ENCODE data around the gene SSH2.

Gene SSH2

GRCh38 chr17:29713626-29714025 lies 216.4 kb downstream of the SSH2 start:
- Histone ChIP-seq H3K4me3 (ENCODE audit: low read depth, low read length) (no peak overlapping the region), H3K4me1 (peaks cover 27% of the 10 kb centered on the region), H3K4me2 (ENCODE audit: low read length) (no peak overlapping the region), H3K27me3 (ENCODE audit: control insufficient read depth, insufficient read depth, low read length) (no peaks in the 10 kb centered on the region), H3K27ac (no peak overlapping the region), H3K9ac (no peak overlapping the region), H3K9me3 (ENCODE audit: control insufficient read depth, low read length) (no peaks in the 10 kb centered on the region), H3K36me3 (ENCODE audit: control insufficient read depth, insufficient read depth, low read length) (no peaks in the 10 kb centered on the region), H2AFZ (no peak overlapping the region), H3K79me2 (peaks cover 2% of the 10 kb centered on the region)
- TF ChIP-seq CTCF (IDR thresholded peaks at IDR 0.05): no peak

GRCh38 chr17:29711588-29712385 lies 218.2 kb downstream of the SSH2 start:
- Histone ChIP-seq H2AFZ (no peak overlapping the region), H3K9me3 (ENCODE audit: control insufficient read depth, low read length) (no peaks in the 10 kb centered on the region), H3K27me3 (ENCODE audit: control insufficient read depth, insufficient read depth, low read length) (no peaks in the 10 kb centered on the region), H3K4me3 (ENCODE audit: low read depth, low read length) (no peak overlapping the region), H3K4me1 (peaks cover 27% of the 10 kb centered on the region), H3K36me3 (ENCODE audit: control insufficient read depth, insufficient read depth, low read length) (no peaks in the 10 kb centered on the region), H3K4me2 (ENCODE audit: low read length) (no peak overlapping the region), H3K79me2 (peaks cover 2% of the 10 kb centered on the region), H3K27ac (peak overlapping the region; percentile 80), H3K9ac (no peak overlapping the region)
- no peak for TF ChIP-seq CTCF (IDR thresholded peaks at IDR 0.05)

- no peaks in the 10 kb centered on the region for H3K27me3 ChIP-seq (ENCODE audit: control insufficient read depth, insufficient read depth, low read length)
- H3K36me3 ChIP-seq (ENCODE audit: control insufficient read depth, insufficient read depth, low read length): no peaks in the 10 kb centered on the region
- H3K27ac ChIP-seq: peak overlapping the region; percentile 80
- TF ChIP-seq CTCF (IDR thresholded peaks at IDR 0.05): no peak
- no peak overlapping the region for H3K9ac ChIP-seq
- no peaks in the 10 kb centered on the region for H3K79me2 ChIP-seq
- peaks cover 27% of the 10 kb centered on the region for H3K4me1 ChIP-seq
- peak overlapping the region; percentile 16 for H3K4me2 ChIP-seq (ENCODE audit: low read length)
- no peak overlapping the region for H3K4me3 ChIP-seq (ENCODE audit: low read depth, low read length)
- no peaks in the 10 kb centered on the region for H3K9me3 ChIP-seq (ENCODE audit: control insufficient read depth, low read length)
- H2AFZ ChIP-seq: peak overlapping the region; percentile 16
Measured at GRCh38 chr17:29710891-29711418, 219.1 kb downstream of the SSH2 start.

GRCh38 chr17:29710520-29710884 lies 219.5 kb downstream of the SSH2 start:
- peak overlapping the region; percentile 80 for H3K27ac ChIP-seq
- TF ChIP-seq CTCF (IDR thresholded peaks at IDR 0.05): no peak
- H3K4me2 ChIP-seq (ENCODE audit: low read length): peak overlapping the region; percentile 16
- peaks cover 27% of the 10 kb centered on the region for H3K4me1 ChIP-seq
- H3K9me3 ChIP-seq (ENCODE audit: control insufficient read depth, low read length): no peaks in the 10 kb centered on the region
- H2AFZ ChIP-seq: peak overlapping the region; percentile 65
- no peaks in the 10 kb centered on the region for H3K27me3 ChIP-seq (ENCODE audit: control insufficient read depth, insufficient read depth, low read length)
- H3K79me2 ChIP-seq: no peaks in the 10 kb centered on the region
- H3K36me3 ChIP-seq (ENCODE audit: control insufficient read depth, insufficient read depth, low read length): no peaks in the 10 kb centered on the region
- peak overlapping the region; percentile 43 for H3K4me3 ChIP-seq (ENCODE audit: low read depth, low read length)
- no peak overlapping the region for H3K9ac ChIP-seq

All from parathyroid adenoma (tissue), 2 donors.